Fibroblast of skin of left quadriceps (primary cell): ENCODE data around the gene MAGEF1.

Source experiments
- DNase-seq, 2 experiments: peaks; one replicate each; pipeline ENCODE4 v3.0.0-alpha.2; 2013; ENCODE audit warnings: low read depth in 2 of 2

The MAGEF1 gene

DNA sequence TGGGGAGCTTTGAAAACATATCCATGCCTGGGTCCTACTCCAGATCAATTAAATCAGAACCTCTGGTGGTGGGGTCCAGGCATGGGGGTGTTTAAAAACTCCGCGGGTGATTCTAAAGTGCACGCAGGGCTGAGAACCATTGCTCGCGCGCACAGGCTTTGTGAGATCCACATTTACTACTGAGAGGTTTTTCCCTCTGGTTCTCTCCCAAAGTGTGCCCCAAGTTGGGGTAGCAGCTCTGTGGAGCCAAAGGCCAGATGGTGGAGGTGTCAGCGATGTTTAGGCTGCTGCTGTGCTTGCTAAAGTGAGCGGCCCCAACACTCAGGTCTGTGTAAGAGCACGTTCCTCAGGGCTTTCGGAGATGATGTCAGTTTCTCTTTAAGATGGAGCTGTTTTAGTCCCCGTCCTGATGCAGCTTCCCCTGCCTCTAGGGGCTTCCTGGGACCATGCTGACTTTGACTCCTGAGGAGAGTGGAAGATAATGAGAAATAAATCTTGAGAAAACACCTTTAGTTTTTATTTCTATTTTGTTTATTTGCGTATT lies 13.4 kb upstream of the MAGEF1 start:
- DNase-seq, result no peak

DNA sequence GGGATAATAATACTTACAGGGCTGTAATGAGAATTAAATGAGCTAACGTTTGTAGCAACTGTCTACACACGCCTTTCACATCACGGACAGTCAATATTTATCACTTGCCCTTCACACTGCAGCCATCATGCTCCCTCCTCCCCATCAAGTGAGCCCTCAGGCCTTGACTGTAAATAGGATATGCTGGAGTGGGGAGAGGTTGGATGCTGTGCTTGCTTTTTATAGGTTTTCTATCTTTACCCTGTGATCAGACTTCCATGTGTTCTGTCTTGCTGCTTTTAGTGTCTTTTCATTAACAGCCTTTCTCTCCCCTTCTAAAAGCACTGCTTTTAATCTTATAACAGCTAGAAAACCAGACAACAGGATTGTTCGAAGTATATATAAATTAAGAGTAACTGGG lies 12.8 kb upstream of the MAGEF1 start:
- no peak for DNase-seq

DNA sequence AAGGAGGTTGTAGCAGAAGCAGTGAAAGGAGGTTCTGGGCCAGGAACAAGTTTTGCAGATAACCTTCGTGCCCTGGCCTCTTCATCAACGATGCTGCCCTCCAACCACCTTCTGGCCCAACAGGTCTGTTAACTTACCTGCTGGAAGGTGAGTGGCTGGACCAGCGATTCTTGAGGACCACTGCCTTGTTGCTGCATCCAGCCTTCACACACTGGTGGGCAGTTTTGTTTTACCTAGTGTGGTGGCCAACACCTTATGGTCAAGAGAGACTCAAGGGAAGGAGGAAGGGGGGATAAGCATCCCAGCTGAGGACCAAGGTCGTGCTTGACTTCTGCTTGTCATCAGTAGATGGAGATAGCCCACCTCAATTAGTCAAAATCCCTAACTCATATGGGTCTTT lies 7.8 kb upstream of the MAGEF1 start:
- DNase-seq, result no peak

DNA sequence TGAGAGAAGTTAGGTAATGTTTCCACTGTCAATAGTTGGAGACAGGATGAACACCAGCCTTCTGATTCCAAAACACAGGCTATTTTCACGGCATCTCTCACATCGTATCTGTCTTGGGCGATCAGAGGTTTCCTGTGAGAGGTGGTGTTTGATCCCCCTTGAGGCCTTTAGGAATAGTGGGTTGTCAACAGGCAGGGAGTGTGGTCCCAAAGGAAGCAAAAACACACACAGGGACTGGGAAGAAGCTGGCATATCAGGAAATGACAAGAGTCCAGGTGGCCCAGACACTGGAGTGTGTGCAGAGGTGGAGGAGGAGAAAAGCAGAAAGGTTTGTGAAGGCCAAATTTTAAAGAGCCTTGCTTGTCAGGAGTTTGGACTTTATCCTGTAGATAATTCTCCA lies 6.6 kb upstream of the MAGEF1 start:
- no peak for DNase-seq

DNA sequence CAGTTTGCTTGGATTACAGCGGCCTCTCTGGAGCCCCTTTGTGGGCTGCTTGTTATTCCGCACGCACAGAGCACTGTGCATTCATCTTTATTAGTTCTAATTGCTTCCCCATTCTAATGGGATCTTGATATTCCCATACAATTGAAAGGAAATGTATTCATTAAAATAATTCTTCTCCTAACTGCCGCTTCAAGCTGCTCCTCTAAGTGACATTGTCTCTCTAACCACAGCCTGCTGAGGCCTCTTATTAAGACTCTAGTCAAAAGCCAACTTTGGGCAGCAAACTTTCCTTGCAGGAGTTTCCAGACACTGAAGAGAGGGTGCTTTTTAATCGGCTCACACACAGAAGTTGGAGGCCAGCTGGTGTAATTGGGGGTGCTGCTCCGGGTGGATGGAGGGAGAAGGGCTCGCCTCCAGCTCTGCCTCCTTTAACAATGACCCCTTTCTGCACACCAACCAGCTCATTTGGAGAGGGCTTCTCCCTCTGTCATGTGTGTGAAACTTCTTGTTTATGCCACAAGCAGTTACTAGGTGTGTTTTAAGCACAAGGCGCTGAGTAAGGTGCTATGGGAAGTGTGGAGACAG lies 5.6 kb upstream of the MAGEF1 start:
- DNase-seq, result no peak

DNA sequence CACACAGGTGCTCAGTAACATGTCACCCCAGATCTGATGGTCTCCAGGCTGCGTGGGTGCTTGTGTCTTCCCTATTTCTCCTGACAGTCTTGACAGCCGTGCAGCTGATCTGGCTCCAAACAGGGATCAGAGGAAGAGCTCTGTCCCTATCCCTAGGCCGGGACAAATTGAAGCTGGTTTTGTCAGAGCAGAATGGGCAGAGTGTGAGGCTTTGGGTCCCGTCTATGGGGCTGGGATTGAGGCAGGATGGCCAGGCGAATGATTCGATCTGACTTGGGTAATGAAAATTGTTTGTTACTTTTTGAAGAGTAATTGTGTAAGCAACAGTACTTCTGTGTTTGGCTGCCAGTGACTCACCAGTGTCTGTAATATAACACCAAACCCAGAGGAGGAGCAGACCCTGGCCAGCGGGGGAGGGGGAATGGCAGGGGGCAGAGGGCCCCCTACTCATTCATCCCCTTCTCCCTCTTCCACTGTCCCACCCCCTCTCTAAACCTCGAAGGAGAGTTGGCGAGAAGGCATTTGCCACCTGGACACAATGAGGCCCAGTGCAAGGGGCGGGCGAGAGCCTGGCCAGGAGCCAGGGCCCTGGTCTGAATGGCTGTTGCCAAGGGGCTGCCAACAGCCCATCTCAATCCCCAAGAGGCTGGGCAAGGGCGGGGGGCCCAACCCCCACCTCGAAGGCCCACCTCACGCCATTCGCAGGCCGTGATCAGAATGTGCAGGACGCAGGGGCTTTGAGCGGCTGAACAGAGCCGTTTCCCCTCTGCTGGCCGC lies 4.9 kb upstream of the MAGEF1 start:
- no peak for DNase-seq

DNA sequence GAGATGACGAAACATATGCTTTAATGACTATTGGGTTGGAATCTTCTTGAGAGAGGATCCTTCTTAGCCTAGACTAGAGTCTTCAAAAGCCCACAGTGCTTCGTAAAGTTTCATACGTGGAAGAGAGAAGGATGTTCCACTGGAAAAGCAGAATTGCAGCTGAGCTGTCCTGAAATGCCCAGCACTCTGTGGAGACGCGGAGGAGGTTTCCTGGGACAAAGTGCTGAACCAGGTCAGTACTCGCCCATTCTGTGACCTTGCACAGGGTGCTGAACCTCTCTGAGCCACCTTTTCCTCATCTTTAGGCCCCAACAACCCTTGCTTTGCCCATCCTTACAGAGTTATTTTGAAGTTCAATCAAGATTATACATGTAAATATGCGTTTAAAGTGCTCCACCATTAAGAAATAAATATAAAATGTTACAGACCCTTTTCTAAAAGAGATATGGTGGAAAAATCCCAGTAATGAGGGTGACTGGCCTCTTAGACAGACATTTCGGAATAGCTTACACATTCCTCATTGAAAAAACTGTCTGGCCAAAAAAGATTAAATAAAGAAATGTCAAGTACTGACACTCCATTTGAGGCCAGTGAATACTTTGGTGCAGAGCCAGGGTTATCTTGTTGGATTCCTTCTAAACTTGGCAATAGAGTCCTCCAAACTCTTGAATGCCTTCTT lies 4.2 kb upstream of the MAGEF1 start:
- no peak for DNase-seq

DNA sequence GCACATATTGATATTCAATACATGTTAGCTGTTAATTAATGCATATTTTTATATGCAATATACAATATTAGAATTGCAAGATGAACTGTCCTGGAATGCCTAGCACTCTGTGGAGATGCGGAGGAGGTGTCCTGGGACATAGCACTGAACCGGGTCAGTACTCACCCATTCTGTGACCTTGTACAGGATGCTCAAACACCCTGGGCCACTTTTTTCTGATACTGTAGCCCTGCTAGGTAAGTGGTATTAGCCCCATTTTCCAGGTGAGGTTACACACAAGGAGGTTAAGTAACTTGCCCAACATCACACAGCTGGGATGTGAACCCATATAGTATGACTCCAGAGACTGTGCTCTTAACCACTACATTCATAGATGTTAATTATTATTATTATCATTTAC lies 1.7 kb upstream of the MAGEF1 start:
- no peak for DNase-seq

DNA sequence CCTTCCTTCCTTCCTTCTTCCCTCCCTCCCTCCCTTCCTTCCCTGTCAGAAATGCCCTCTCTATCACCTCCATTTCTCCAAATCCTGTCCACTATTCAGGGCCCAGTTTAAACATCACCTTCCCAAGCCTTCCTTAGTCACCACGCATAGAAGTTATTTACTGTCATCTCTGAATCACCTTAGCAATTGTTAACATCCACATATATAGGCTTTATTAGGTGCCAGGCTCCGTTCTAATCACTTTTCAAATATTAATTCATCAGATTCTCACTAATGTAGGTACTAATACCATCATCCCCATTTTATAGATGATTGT lies 1.1 kb upstream of the MAGEF1 start:
- DNase-seq, result no peak

DNA sequence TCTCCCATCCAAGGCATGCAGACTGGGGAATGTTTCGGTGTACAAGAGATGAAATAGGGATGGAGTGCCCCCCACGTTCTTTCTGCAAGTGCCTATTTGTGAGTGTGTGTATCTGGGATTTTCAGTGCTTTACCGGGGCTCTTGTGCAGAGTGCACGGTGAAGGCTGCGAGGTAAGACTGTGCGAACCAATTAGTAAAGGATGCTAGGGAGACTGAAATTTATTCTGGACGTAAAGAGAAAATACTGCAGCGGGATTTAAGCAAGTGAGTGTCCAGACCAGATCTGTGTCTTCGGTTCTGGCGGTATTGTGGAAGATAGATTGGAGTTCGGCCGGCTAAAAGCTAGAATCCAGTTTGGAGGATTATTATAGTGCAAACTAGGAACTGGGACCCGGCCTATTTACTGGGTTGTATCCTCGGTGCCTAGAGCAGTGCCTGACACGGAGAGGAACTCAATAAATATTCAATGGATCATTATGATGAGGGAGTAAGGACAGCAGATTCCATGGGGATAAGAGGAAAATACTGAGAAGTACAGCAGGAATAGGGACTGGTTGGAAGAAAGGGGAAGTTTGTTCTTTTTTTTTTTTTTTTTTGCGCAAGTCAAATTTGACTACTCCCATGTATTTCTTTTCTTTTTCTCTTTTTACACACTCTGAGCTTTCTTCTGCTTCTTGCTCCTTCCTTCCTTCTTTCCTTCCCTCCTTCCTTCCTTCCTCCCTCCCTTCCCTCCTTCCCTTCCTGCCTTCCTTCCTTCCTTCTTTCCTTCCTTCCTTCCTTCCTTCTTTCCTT lies 580 bp upstream of the MAGEF1 start:
- DNase-seq, result no peak

DNA sequence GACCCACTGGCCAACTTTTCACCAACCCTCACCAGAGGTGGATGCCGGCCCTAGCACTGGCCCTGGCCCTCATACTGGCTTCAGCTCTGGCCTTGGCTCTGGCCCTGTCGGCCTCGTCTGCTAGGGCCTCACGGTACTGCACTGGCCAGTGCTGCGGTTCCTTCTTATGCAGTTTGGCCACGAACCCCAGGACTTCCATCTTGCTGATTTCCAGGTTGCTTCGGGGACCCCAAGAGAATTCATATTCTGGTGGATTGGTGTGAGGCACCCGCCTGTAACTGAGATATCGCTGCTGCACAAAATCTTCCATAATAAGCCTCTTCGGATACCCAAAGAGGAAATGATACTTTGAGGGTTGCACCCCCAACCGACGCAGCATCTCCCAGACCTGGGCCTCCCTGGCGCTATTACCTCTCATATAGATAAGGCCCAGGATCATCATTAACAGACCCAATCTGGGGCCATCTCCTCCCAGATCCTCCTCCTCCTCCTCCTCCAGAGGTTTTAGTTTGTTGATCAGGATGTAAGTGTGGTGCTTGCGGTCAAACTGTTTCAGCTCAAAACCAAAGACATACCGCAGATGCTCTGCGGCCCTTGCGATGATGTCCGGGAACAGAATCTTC lies 883 bp downstream of the MAGEF1 start:
- no peak for DNase-seq

DNA sequence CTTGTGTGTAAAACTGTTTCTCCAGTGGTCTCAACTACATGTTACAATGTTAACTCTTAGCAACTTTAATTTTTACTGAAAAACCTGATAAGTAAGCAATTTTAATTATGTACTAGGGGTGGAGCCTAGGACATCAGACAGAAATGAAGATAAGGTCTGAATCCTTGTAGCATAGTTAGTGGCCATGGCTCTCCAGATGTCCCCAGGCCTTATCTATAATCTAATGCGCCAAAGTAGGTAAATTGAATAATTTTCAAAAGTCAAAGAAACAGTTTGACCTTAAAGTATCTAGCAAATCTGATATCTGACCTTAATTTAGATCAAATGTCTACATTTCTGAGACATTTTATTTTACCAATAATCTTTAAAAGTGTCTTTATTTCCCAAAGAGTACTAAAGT lies 8.2 kb downstream of the MAGEF1 start:
- DNase-seq, result no peak

DNA sequence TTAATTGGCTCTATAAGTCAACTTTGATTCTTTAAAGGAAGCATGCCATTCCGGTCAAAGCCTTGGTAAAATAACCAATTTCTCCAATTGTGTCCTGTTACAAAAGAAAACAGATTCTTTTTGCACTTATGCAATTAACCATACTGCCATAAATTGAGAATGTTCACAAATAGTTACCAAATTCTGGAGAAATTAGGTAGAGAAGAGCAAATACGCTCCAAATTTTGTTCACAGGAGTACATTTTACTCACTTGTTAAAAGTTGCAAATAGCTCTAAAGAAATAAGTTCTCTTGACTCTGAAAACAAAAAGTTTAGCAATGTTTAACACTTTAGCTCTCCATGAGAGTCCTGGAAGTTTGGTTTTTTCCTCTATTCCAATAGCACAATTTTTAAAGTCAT lies 11.1 kb downstream of the MAGEF1 start:
- no peak for DNase-seq

DNA sequence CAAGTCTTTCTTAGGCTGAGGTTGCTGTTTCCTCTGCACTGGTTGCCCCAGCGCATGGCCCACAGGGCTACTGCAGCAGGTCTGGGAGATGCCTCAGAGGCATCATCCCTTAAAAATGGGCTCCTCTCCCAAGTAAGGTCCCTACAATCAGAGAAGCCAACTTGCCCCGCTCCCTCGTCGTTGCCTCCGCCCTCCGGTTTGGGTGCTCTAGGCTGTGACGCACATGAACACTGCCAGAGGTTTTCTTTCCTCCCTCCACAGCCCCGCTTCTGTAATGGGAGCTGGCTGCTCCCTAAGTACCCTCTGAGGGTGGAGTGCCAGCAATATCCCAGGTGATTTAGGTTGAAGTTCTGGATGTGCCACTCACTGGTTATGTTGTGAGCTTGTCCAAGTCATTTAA lies 14.0 kb downstream of the MAGEF1 start:
- DNase-seq, result no peak

DNA sequence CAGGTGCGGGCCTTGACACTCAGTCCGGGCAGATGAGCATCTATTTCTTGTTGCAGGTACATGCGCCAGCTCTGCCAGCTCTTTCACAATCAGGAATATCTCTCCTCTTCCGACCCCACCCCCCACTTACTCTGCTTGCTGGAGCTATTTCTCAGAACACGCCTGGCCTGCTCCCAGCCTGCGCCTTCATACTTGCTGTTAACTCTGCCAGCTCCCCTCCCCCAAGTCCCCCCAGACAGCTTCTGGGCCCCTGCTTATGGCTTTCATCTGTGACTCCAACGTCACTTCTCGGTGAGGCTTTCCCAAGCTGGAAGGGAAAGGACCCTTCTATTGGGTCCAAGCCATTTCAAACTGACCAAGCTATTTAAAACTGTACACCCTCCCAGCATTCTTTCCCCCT lies 15.2 kb downstream of the MAGEF1 start:
- DNase-seq, result no peak

DNA sequence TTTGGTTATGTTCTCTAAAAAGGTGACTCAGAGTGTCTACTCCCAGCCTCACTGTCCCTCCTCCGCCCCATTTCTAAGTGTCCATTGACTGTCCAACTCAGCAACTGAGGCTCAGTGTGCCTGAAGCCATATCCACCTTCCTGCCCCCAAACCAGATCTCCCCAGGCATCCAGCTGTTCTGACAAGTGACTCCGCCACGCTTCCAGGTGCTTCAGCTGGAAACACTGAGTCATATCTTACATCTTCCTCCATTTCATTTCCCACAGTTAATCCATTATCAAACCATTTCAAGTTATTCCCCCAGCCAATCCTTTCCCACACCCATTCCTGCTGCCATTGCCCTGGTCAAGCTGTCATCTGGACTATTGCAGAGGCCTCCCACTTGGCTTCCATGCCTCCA lies 17.1 kb downstream of the MAGEF1 start:
- no peak for DNase-seq

DNA sequence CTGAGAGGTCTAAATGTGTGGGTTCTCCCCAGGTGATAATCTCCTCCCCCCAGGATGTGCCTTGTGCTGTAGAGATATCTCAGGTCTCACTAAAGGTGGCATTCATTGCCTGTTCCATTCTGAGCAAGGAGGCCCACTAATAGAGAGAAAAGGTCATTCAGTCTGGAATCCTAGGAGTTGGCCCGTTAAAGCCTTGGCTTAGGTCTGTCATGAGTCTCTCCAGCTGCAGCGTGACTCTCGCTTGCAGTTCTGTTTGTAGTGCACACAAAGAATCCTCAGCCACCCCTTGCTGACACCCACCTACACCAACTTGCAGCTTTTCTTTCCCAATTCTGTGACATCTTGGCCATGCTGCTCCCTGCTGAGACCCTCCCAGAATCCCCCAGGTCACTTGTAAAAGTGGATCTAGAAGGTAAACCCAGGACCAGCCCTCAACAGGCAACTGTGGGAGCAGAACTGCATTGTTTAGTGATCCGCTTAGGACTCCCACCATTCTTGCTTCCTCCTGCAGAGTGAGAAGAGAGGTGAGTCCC lies 17.7 kb downstream of the MAGEF1 start:
- no peak for DNase-seq

DNA sequence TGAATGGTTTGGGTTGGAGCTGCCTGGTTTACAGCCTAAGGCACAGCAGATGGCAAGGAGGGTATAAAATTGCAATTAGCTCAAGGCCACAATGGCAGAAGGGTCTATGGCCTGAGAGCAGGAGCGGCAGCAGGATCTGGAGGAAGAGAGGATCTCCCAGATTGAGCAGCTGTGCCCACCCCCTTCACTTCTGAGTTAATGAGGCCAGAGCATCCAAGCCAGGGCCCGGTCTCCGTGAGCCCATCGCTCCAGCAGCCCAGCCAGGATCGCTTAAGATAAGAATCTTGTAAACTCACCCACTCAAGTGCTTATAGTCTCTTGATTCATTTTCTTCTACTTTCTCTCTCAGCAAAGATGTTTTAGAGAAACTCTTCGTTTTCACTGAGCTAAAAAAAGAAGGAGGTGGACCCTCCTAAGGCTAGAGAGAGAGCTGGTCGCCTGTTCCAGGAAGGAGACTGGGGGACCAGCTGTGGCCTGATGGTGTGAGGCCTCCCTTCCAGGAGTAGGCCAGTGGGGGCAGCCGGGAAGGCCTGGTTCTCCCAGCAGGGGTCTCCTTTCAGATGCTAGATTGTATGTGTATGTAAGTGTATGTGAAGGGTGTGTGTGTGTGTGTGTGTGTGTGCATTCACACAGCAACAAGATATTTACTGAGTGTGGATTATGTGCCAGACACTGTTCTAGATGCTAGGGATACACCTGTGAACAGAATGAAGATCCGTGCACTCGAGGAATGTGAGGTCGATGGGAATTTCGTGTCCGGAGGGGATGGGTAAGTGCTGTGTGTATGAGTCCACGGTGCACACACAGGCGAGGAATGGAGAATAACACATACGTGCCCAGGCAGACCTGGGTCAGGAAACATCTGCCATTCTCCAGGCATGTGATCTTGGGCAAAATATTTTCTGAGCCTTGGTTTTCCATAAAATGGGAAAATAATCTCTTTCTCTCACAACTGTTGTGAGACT lies 18.6 kb downstream of the MAGEF1 start:
- no peak for DNase-seq

DNA sequence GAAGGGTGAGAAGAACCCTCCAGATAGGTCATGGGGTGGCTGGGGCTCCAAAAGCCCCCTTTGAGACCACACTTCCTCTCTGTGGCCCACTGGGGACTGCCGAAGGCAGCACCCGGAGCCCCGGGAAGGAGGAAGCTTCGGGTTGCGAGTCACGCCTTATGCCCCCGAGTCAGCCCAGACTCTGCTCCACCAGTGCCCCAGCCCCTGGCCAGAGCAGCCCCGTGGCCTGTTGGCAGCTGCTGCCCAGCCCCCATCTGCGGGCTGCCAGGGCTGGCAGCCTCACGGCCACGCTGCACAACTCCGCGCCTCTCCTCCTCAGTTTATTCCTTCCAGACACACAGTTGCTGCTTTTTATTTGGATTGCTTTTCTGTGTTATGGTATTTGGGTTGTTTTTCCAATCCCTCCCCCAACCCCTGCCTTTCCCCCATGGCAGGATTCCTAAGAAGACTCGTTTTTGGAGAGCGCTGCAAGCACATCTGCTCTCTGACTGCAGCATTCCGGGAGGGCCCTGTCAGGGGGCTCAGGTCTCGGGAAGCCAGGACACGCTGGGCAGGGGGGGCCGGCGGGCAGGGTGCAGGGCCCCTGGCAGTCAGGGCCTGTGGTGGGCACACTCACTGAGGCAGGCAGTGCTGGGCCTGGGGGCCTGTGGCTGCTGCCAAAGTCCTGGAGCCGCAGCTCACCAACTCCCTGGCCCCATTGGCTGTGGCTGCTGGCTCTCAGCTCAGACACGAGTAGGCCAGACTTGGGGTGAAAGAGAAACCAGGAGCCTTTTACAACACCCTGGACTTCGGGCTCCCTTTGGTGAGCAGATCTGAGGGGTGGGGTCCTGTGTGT lies 20.2 kb downstream of the MAGEF1 start:
- DNase-seq, result peak; percentile 61 to 62
